NCI-H2227 (cell line): Measurements from ENCODE around the gene TCF15.
A peak's percentile ranks its signal among the peaks of the same experiment; 100 is the strongest.
"Not testable (repeated sequence)": the region's sequence is repeated elsewhere in the genome, so short reads cannot be mapped to it uniquely, and the experiment has no call there.

ENCODE experiments used
- DNase-seq: peaks from one replicate; lab custom pipeline; 2025; ENCODE audit not compliant: unreplicated experiment; lab: John Stamatoyannopoulos, UW

Gene TCF15

GRCh38 chr20:642398-643174 is 32.5 kb upstream of the TCF15 start:
- DNase-seq, result peak; percentile 29

GRCh38 chr20:642013-642397 is 31.9 kb upstream of the TCF15 start:
- DNase-seq, result not testable (repeated sequence)

- peak; percentile 27 for DNase-seq
Measured at GRCh38 chr20:641516-641875, 31.4 kb upstream of the TCF15 start.

- no peak for DNase-seq
Measured at GRCh38 chr20:640674-641515, 30.8 kb upstream of the TCF15 start.

GRCh38 chr20:638579-638978 is 28.5 kb upstream of the TCF15 start:
- DNase-seq, result no peak

GRCh38 chr20:637559-637958 is 27.4 kb upstream of the TCF15 start:
- no peak for DNase-seq

- DNase-seq, result no peak
Measured at GRCh38 chr20:635893-636338, 25.8 kb upstream of the TCF15 start.

GRCh38 chr20:635028-635892 is 25.2 kb upstream of the TCF15 start:
- no peak for DNase-seq

- no peak for DNase-seq
Measured at GRCh38 chr20:634148-634925, 24.2 kb upstream of the TCF15 start.

GRCh38 chr20:631101-631500 is 21.0 kb upstream of the TCF15 start:
- DNase-seq, result no peak

- no peak for DNase-seq
Measured at GRCh38 chr20:626579-626978, 16.5 kb upstream of the TCF15 start.

- no peak for DNase-seq
Measured at GRCh38 chr20:625360-625932, 15.3 kb upstream of the TCF15 start.

GRCh38 chr20:623704-624103 is 13.6 kb upstream of the TCF15 start:
- no peak for DNase-seq

- no peak for DNase-seq
Measured at GRCh38 chr20:623021-623420, 12.9 kb upstream of the TCF15 start.

GRCh38 chr20:622161-622560 is 12.1 kb upstream of the TCF15 start:
- DNase-seq, result no peak

- DNase-seq, result no peak
Measured at GRCh38 chr20:621125-621756, 11.1 kb upstream of the TCF15 start.

GRCh38 chr20:620246-620645 is 10.1 kb upstream of the TCF15 start:
- DNase-seq, result no peak

GRCh38 chr20:618980-619379 is 8.9 kb upstream of the TCF15 start:
- DNase-seq, result no peak

GRCh38 chr20:617934-618690 is 8.0 kb upstream of the TCF15 start:
- DNase-seq, result no peak
